ENCODE data around the gene CCDC152.

CCDC152 gene

DNA sequence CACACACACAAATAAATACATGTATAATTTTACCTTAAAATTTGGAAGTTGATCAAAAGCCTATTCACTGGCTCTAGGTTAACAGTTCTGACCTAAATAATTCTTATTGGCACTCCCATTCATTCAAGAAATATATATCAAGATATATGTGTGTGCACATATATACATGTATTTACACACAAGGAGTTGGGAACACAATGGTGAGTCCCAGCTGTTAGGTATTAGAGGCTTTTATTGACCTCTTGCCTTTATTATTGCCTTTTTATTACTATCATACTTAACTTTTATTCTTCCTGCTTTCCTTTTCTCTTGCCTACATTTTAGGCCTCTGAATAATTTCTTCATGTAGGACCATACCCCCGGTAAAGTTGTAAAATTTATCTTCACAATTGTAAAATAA lies 25.0 kb downstream of the CCDC152 start:
- DNase-seq (ENCODE audit: low read depth), result no peak

DNA sequence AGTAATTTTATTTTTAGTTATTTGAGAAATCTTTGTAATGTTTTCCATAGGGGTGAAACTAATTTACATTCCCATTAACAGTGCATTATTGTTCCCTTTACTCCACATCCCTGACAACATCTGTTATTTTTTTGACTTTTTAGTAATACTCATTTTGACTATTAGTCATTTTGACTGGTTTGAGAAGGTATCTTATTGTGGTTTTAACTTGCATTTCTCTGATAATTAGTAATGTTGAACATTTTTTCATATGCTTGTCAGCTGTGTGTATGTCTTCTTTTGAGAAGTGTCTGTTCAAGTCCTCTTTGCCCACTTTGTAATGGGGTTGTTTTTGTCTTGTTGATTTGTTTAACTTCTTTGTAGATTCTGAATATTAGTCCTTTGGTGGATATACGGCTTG lies 27.5 kb downstream of the CCDC152 start:
- DNase-seq (ENCODE audit: low read depth), result no peak

DNA sequence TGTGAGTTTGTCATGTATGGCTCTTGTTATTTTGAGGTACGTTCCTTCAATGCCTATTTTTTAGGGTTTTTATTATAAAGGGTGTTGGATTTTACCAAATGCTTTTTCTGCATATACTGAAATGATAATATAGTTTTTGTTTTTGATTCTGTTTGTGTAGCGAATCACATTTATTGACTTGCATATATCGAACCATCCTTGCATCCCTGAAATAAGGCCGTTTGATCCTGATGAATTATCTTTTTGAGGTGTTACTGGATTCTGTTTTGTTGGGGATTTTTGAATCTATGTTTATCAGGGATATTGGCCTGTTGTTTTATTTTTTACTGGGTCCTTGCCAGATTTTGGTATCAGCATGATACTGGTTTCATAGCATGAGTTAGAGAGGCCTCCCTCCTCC lies 29.1 kb downstream of the CCDC152 start:
- DNase-seq (ENCODE audit: low read depth), result no peak

DNA sequence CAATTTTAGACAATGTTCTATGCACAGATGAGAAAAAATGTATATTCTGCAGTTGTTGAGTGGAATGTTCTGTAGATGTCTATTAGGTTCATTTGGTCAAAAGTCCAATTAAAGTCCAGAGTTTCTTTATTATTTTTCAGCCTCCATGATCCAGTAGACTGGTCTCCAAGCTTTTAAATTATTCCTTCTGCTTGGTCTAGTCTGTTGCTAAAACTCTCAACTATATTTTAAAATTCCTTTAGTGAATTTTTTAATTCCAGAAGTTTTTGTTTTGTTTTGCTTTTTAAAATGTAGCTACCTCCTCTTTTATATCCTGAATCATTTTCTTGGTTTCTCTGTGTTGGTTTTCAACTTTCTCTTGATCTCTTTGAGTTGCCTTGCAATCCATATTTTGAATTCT lies 30.5 kb downstream of the CCDC152 start:
- no peak for DNase-seq (ENCODE audit: low read depth)

DNA sequence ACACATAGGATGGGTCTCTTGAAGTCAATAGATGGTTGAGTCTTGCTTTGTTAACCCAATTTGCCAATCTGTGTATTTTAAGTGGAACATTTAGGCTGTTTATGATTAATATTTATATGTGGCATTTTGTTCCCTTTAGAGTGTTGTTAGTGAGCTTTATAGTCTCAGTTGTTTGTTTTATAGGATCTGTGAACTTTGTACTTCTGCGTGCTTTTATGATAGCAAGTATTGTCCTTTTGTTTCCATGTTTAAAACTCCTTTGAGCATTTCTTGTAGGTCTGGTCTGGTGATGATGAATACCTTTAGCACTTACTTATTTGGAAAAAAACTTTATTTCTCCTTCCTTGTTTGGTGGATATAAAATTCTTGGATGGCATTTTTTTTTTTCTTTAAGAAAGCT lies 31.2 kb downstream of the CCDC152 start:
- DNase-seq (ENCODE audit: low read depth), result no peak

DNA sequence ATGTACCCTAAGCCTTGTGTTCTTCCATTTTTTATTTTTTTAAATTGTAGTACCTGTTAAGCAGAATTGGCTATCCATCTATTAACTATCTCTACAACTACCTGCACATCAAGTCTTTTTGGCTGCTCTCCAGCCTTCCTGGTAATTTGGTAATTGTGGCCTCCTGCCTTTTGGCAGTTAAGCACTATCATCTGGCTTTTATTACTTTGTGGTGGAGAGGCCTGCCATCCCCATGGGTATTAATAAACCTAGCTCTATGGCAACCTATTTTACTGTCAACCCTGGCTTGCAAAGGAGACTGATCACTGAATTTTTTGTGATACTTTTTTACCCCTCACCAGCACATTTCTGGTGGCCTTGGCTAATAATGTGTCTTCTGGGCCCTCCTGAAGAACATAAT lies 34.5 kb downstream of the CCDC152 start:
- no peak for DNase-seq (ENCODE audit: low read depth)

DNA sequence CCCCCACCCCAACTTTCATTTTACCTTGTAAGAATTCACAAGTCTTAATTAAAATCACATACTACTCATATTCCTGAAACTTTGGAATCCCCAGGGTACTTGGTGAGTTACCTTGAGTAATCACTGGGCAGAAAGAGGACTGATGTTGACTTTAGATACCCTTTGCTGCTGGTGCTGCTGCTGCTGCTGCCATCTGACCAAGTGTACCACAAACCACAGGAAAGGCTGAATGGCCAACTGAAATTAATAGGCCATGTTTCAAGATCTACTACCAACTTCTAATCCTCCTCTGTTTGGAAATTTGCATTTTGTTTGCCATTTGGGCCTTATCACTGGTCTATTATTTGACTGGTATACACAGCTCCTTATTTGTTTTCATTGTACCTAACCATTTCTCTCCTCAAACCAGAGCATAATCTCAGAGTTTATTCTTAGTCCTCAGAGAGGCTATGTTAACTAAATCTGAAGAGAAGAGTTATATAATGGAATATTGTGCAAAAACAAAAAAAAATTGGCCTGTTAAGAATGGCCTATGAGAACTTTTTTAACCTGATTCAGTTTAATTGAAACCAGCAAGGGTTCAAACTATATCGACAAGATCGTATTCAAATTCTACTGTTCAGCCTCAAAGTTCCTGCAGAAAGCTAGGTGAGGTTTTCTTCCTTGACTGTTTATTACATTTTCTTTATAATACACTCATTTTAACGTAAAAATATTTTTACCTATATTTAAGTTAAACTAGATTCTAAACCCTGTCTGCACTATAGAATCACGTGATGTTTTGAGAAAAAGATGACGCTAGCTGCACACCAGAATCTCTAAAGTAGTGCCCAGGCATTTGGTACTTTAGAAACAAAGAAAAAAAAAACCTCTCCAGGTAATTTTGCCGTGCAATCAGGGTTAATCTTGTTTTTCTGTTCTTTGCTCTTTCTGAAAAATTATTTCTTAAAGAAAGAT lies 41.9 kb downstream of the CCDC152 start:
- DNase-seq (ENCODE audit: low read depth), result no peak

DNA sequence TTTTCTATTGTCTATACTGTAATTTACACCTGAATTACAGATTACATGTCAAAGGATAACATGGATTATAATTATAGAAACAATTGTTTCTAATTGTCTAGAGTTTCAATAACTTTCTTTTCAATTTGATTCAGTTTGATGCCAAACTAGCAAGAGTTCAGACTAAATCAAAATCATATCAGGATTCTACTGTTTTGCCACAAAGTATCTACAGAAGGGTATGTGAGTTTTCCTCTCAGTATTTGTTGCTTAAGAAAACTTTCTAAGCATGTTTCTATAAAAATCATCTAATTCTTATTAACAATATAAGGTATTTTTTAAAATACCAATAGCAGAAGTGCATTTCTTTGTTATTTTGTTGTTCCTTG lies 42.6 kb downstream of the CCDC152 start:
- DNase-seq (ENCODE audit: low read depth), result no peak

DNA sequence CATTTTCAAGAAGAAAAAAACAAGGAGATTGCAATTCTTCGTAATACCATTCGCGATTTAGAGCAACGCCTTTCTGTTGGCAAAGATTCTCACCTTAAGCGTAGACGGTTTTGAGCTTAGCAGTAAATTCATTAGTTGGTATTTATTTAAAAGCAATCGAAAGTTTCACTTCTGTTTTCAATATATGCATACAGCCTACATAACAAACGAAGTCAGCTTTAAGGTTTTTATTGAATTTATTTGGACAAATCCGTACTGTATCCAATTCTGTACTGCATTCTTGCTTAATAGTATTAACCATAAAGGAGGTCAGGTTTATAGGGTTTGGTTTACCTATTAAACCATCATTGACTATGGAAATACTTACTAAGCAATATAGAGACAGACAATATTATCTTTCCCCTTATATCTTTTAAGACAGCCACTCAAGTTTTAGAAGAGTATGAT lies 43.1 kb downstream of the CCDC152 start:
- DNase-seq (ENCODE audit: low read depth), result no peak

DNA sequence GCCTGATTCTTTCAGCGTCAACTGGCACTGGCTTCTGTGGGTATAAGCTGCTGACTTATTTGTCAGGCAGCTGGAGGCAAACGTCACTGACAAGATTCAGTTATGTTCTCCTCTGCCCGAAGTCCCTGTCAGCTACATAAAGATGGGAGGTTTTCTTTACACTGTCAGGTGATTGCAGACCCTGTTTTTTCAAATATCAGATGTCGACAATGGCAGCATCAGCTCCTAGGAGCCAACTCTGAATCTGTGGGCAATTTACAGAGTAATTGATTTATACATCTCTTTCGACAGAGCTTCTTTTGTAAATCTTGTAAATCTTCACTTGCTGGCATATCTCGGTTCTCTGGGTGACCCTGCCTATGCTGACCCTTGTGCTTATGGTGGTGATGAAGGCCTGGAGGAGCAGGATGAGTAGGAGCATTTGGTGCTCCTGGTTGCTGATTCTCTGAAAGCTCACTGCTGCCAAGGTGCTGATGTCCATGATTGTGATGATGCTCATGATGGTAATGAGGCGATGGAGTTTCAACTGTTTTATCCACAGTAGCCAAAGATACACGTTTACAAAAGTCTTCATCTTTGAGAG lies 44.2 kb downstream of the CCDC152 start:
- DNase-seq (ENCODE audit: low read depth), result no peak

DNA sequence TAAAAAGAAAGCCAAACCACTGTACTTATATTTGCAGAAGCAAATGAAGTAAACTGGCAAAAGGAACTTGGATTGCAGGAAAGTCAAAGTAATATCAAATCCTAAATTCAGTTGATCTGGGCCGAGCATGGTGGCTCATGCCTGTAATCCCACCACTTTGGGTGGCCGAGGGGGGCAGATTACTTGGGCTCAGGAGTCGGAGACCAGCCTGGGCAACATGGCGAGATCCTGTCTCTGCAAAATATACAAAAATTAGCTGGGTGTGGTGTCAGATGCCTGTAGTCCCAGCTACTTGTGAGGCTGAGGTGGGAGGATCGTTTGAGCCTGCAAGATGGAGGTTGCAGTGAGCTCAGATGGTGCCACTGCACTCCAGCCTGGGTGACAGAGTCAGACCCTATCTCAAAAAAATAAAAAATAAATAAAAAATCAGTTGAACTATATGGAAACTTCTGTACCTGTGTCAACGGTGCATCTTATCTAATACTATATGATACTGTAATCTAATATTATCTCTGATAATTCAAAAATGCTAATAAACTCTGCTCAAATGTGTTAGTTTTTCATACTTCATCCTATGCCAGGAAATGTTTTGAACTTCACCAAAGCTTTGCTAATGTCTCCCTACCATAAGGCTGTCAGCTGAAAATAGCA lies 45.0 kb downstream of the CCDC152 start:
- no peak for DNase-seq (ENCODE audit: low read depth)

DNA sequence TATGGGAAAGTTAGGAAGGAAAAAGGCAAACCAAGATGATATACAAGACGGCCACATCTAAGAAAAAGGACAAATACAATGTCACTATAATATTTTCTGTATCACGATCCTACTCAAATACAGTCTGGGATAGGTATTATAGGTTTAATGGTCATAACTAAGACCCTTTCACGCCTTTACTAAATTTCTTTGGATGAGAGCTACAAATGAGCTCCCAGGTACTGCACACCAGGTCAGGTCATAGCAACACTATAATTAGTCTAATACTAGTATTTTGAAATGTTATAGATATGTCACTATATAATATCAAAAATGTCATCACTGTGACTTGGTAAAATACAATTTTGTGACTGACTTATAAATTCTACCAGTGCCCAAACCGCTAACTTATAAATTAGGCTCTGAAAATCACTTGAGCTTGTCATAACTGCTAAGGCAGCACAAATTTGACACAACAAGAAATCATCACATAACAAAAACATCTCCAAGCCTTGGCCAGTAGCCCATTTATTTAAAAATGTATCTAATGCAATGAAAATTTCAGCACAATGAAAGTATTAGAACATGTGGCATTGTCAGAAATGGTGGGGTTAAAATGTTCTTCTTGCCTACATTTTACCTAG lies 48.2 kb downstream of the CCDC152 start:
- DNase-seq (ENCODE audit: low read depth), result no peak

DNA sequence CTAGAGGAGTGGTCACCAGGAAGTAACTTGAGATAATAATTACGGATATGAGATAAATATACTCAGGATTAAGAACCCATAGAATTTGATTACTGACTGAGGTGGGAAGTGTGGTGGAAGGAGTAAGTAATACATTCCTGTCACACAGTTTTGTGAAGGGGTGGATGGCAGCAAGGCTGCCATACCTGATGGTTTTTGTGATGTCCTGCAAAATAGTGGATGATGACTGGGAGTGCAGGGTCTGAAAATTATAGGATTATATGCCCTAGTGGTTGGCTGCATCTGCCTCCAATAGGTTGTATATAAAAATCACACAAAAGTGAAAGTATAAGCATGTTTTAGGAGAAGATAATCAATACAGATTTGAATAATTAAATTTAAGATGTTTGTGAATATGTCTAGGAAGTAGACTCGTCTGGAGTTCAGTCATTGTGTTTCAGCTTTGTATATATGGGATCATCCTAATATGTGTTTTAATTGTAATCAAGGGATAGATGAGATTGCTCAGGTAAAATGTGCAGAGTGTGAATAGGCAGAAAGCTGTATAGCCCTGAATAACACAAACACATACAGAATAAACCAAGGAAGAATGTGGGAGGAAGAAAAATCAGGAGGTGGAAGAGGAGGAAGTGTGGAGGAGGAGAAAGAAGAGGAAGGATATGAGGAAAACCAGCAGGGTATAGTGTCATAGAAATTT lies 49.5 kb downstream of the CCDC152 start:
- DNase-seq (ENCODE audit: low read depth), result no peak

DNA sequence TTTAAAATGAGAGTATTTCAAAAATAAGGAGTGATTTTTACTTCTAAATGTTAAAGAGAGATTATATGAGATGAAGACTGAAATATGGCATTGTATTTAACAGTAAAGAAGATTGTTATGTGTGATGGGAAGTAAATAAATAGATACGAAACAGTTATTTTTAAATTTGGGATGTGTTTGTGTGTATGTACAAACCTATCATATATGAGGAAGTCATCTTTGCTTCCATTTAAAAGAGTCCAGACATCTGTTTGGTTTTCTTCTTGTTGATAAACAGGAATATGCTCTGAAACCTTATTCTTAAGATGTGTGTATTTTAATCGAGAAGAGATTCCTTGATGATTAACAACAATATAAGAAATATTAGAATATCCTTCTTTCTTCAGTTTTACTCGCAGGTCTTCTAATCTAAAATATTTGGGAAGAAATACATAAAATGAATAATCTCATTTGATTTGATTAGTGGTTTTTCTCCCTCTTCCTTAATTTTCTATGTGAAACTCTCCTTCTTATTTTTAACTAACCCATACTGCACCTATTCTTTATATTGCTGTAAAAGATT lies 50.2 kb downstream of the CCDC152 start:
- no peak for DNase-seq (ENCODE audit: low read depth)

DNA sequence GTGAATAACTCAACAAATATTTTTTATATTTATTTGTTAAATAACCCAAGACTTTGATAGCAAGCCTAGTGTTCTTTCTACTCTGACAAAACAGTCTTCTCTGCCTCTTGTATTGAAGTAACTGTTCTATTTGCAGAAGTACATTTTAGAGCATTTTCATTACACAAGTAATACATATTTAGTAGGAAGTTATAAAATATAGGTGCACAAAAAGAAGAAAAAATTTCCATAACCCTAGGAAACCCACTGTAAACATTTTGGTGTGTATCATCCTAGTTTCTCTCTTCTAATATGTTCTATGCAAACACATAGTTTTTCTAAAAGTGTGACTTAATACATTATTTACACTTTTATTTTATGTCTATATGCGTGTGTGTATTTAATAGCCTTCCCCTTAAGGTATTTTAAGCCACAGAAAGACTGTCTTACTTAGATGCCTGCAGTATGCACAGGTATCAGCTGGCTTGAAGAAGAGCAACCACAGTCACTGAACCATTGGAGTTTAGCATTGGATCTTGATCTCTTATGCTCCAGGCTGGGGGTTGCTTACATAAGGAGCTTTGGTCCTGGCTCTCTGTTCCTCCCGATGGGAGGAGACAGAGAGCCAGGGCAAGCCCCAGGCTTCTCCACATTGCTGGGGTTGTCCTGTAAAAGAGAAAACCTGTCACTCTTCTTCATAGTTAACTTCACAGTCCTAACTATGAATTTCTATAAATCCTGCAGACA lies 51.3 kb downstream of the CCDC152 start:
- DNase-seq (ENCODE audit: low read depth), result no peak

DNA sequence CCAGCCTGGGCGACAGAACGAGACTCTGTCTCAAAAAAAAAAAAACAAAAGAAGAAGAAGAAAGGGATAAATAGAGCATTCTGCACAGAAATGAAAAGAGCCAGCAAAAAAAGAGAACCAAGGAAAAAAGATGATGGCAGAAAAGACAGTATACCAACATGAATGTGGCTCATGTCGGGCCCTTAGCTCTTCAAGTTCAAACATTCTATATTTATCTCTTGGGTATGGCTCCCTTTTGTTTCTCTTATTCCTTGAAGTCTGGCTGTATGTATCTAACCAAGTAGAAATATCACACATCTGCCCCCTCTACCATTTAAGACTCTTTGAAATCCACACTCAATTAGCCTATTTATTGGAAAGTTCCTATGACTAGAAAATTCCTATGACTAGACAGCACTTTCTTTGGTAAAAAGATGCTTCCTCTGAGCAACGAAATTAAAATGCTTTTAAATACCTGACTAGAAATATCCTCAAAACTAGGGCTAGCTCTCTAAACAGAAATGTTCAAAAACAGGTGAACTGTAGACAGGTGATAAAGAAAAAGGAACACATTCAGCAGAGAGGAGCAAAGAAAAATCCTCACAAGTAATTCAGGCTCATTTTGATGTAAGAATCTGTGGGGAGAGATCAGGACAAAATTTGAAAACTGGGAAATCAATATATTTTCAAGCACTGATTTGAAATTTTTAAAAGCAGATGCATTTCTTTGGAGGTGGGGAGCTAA lies 52.4 kb downstream of the CCDC152 start:
- DNase-seq (ENCODE audit: low read depth), result no peak

DNA sequence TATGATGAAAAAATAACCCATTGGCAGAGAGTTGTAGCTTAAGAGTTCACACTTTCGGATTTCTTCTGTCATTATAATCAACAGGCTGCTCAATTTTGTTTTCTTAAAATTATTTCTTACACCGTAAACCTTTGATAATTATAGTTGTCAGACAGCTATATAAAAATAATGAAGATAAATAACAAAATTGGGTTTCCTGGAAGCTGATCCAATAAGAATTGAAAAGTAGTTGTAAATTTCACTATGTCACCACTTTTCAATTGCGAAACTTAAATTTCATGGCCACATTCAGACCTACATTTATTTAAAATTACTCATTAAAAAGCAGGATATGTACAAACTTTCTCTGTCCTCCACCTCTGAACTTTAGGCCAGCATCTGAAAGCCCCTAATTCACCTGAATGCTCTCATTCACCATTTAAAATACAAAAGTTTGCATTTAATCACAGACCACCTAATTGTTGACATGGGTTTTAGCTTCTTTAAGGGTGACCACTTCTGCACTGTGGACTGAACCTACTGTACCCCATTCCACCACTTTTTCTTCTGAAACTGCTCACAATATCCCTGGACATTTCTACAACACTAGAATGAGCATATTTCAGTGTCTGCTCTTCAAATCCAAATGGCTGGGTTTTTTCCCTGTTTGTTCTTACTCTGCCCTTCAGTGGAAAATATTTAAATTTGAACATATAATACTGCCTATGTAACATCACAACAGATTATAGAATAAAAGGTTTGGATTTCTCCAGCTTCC lies 54.4 kb downstream of the CCDC152 start:
- DNase-seq (ENCODE audit: low read depth), result no peak

DNA sequence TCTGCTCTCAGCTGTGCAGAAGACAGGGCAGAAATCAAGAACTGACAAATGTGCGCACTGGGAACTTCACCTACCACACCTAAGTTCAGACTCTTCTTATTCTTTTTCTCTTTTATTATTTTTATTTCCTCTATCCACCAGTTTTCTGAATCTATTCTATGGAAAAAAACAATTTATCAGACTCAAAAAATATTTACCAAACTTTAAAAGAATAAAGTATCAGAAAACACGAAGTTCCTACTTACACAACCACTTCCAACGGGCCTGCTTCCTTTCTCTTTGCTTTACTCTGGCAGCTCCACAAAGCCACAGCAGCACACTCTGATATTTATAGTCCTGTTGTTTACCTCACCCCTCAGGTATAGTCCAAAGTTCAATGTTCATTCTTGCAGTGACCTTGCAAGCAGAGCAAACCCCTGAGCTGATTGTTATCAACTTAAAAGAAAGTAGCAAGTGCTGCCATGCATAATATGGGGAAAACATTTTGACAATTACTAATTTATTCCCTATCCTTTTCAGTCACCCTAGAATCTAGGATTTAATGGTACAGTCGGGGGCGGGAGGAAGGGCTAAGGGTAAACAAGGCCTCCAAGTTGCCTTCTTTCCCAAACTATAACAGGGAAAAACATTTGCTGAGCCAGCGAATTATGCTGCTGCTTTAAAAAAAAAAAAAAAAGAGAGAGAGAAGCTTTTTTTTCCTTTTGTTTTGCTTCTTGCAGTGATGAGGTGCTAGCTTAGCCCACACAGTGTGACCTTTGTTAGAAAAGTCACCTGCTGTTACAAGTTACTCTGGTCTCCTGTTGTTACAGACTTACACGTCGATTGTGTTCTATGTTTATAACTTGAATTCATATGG lies 55.2 kb downstream of the CCDC152 start, which contains the start of gene SELENOP:
TSS of gene SELENOP (minus strand) at position 302 of the 856 bp plus-strand sequence. CDS start 3,539 bp downstream, outside the sequence.
- no peak for DNase-seq (ENCODE audit: low read depth)

Measured in activated T-helper 1 cell treated with Interleukin-2 at 50 U/mL for 16 hours (primary cell).